Transverse colon (tissue), 4 donors: ENCODE results near the gene DEDD2. TPM values are rescaled to one million over a fixed set of nuclear protein-coding genes. Genes with fewer than 3 reads are reported as not detected.

Source experiments
- DNase-seq: peaks from one replicate; pipeline ENCODE4 v3.0.0-alpha.2; 2019
- H3K27ac ChIP-seq, 4 donors: fragments of 200-600 bp; sonication (generic); 2 replicates each; pipeline ENCODE4 v1.5.1; 2016 to 2018; ENCODE audit warnings: inconsistent platforms in 4 of 4
- H3K27me3 ChIP-seq: fragments of 200-600 bp; sonication (generic); 2 replicates; pipeline ENCODE4 v1.5.1; 2017; ENCODE audit warnings: inconsistent platforms
- H3K36me3 ChIP-seq, 4 donors: fragments of 200-600 bp; sonication (generic); 2 replicates each; pipeline ENCODE4 v1.5.1; 2017 to 2019; ENCODE audit warnings: inconsistent platforms in 4 of 4
- H3K4me1 ChIP-seq, 4 donors: fragments of 200-600 bp; sonication (generic); 2 replicates each; pipeline ENCODE4 v1.5.1; 2017 to 2020; ENCODE audit warnings: inconsistent platforms in 4 of 4
- H3K4me3 ChIP-seq, 4 donors: fragments of 200-600 bp; sonication (generic); 1 replicate in 1 of 4; 2 replicates in 3 of 4; pipeline versions ENCODE4 v1.5.1 to v1.6.1; 2017 to 2019; ENCODE audit warnings: inconsistent platforms in 4 of 4
- H3K9me3 ChIP-seq, 2 donors: fragments of 200-600 bp; sonication (generic); 2 replicates each; pipeline ENCODE4 v1.5.1; 2017 to 2019; ENCODE audit warnings: inconsistent platforms in 2 of 2
- EP300 ChIP-seq: sonication (generic); formaldehyde crosslinking; IDR thresholded peaks from one replicate; pipeline ENCODE4 v1.6.1; 2017; ENCODE audit warnings: antibody characterized with exemption, low read depth
- POLR2A ChIP-seq: fragments of 450-650 bp; IDR thresholded peaks from one replicate; pipeline ENCODE4 v1.6.1; 2016; ENCODE audit warnings: antibody characterized with exemption, mild to moderate bottlenecking, moderate library complexity
- POLR2AphosphoS5 ChIP-seq, 3 donors: sonication (generic); formaldehyde crosslinking; IDR thresholded peaks; one replicate each; pipeline ENCODE4 v1.6.1; 2016; ENCODE audit warnings: antibody characterized with exemption in 3 of 3
- WGBS, 2 donors: methylation state at CpG; one replicate each; pipeline ENCODE4 v1.1.5; 2018; ENCODE audit warnings: low coverage in 1 of 2; 5-methylcytosine and 5-hydroxymethylcytosine counted together
- in situ Hi-C, 4 donors: fragments of 200-750 bp; cut with MboI; loops; one replicate each; pipeline versions ENCODE4 v1.15.0 to v1.15.1; 2017; ENCODE audit warnings: low sequenced_read_pairs in 3 of 4, low pct_ligation_motif_present in 1 of 4, low pct_unique_long_range_greater_than_20kb in 1 of 4
- intact Hi-C: fragments of 100-400 bp; cut with DNase I; formaldehyde crosslinking; loops from one replicate; pipeline ENCODE4 v1.15.1; 2023; ENCODE audit warnings: low total_unique reads
- total RNA-seq, 4 donors: library from RNA; depleted of rRNA; stranded (reverse); fragments of >200 nt; gene quantifications; one replicate each; pipeline ENCODE4 v1.1.0, GENCODE V29; 2016
- TF ChIP-seq, protein P1 (sequence below), 5 experiments: fragments of 200-600 bp in 3 of 5; fragments of 450-650 bp in 2 of 5; sonication (generic) in 3 of 5; IDR thresholded peaks; 1 replicate in 2 of 5; 2 replicates in 3 of 5; pipeline ENCODE4 v1.5.1; 2016 to 2017; ENCODE audit warnings: antibody characterized with exemption in 5 of 5, inconsistent platforms in 3 of 5, mild to moderate bottlenecking in 2 of 5, moderate library complexity in 1 of 5

DEDD2 gene
- total RNA-seq, 4 donors from 2014 or later: 52.2 to 90.8 (median 63.0) TPM

DNA sequence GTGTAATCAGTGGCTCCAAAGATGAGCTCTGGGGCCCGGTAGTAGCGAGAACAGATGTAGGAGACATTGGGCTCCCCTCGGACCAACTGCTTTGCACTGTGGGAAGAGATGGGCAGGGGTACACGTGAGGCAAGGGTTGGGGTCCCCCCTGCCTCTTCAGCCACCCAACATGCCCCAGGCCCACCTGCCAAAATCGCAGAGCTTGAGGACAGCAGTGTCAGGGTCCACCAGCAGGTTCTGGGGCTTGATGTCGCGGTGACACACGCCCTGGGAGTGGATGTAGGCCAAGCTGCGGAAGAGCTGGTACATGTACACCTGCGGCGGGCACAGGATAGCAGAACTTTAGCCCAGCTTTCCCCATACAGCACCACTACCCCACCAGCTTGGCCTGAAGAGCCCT, 16.9 kb upstream of the DEDD2 start:
- Histone ChIP-seq H3K4me3 (no peak overlapping the region), H3K27me3 (no peaks in the 10 kb centered on the region), H3K9me3 (no peaks in the 10 kb centered on the region), H3K27ac (no peak overlapping the region), H3K36me3 (peaks cover 0 to 32% (median 9%) of the 10 kb centered on the region in 4 donors), H3K4me1 (peaks cover 0 to 6% (median 0%) of the 10 kb centered on the region in 4 donors)
- intact Hi-C loops: no loop called here
- TF ChIP-seq EP300: no peak
- TF ChIP-seq, protein P1, sequence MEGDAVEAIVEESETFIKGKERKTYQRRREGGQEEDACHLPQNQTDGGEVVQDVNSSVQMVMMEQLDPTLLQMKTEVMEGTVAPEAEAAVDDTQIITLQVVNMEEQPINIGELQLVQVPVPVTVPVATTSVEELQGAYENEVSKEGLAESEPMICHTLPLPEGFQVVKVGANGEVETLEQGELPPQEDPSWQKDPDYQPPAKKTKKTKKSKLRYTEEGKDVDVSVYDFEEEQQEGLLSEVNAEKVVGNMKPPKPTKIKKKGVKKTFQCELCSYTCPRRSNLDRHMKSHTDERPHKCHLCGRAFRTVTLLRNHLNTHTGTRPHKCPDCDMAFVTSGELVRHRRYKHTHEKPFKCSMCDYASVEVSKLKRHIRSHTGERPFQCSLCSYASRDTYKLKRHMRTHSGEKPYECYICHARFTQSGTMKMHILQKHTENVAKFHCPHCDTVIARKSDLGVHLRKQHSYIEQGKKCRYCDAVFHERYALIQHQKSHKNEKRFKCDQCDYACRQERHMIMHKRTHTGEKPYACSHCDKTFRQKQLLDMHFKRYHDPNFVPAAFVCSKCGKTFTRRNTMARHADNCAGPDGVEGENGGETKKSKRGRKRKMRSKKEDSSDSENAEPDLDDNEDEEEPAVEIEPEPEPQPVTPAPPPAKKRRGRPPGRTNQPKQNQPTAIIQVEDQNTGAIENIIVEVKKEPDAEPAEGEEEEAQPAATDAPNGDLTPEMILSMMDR (IDR thresholded peaks at IDR 0.05): no peak
- no peak for TF ChIP-seq POLR2AphosphoS5 (IDR thresholded peaks at IDR 0.05)
- no peak for TF ChIP-seq POLR2A
- WGBS, 2 donors: 91 to 100% methylated on average over 2 to 11 of the region's 11 CpGs
- no peak for DNase-seq
- in situ Hi-C loops: no loop called here

DNA sequence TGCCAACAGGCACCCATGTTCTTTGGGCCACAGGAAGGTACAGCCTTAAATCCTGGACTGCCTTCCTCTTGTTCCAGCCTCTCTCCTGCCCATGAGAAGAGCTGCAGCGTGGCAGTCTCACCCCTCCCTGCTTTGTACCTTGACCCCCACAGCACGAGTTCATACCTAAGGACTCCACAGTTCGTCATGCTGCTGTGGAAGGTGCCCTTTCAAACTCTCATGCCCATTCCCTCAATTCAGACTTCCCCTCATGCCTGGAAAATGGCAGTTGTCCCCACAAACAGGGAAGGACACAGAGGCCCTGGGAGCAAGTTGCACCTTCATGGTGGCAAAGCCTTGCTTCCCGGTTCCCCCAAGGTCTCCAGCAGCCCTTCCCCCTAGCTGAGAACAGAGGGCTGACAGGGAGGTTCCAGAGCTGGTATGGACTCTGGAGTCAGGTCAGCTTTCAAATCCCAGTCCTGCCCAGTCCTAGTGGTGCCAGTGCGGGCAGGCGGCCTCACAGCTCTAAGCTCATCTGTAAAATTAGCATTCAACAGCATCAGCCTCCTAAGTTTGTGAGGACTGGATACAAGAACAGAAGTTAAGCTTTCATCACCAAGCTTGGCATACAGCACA, 16.3 kb upstream of the DEDD2 start:
- H3K36me3 ChIP-seq: peaks cover 0 to 32% (median 9%) of the 10 kb centered on the region in 4 donors
- intact Hi-C loops (no loop called here), in situ Hi-C loops (no loop called here)
- H3K9me3 ChIP-seq: no peaks in the 10 kb centered on the region
- no peak overlapping the region for H3K27ac ChIP-seq
- DNase-seq: no peak
- TF ChIP-seq EP300: no peak
- TF ChIP-seq POLR2AphosphoS5 (IDR thresholded peaks at IDR 0.05): no peak
- TF ChIP-seq POLR2A: no peak
- TF ChIP-seq, protein P1 (IDR thresholded peaks at IDR 0.05): no peak
- no peak overlapping the region for H3K4me3 ChIP-seq
- no peaks in the 10 kb centered on the region for H3K27me3 ChIP-seq
- peaks cover 0 to 6% (median 0%) of the 10 kb centered on the region in 4 donors for H3K4me1 ChIP-seq
- WGBS, 2 donors: 74% methylated on average over 6 of the region's 6 CpGs; no CpG with 5 or more reads in 1 of the 2 donors

DNA sequence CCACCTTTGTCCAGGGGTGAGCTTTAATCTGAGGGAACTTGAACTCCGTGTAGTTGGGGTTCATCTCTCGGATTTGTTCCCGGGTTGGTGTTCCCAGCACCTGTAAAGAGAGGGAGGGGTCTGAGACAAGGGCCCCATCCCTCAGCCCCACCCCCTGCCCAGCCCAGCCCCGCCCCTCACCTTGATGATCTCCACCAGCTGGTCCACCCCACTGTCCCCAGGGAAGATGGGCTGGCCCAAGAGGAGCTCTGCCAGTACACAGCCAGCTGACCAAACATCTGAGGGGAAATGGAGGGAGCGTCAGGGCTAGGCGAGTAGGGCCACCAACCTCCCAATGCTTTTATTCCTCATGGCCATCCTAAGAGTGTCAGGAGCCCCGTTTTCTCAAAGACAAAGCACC, 15.6 kb upstream of the DEDD2 start:
- WGBS, 2 donors: 73% methylated on average over 6 of the region's 7 CpGs; no CpG with 5 or more reads in 1 of the 2 donors
- intact Hi-C loops: no loop called here
- no peaks in the 10 kb centered on the region for H3K9me3 ChIP-seq

DNA sequence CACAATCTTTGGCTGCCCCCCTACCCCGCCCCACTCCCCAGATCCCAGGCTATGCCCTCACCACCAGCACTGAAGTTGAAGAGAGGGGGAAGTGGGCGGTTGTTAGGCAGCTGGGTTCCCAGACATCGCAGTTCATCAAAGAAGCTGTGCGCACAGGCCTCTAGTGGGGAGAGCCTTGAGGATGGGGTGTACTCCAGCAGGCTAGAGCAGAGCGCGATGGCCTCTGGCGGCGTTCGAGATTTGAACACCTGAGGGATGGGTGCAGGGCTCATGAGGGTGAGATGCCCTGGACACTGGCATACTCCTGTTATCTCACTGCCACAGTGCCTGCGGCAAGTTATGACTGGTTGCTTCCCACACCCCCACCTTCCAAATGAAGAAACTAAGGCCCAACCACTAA, 15.0 kb upstream of the DEDD2 start:
- H3K27me3 ChIP-seq: no peaks in the 10 kb centered on the region
- H3K4me3 ChIP-seq: no peak overlapping the region
- WGBS, 2 donors: 96% methylated on average over 10 of the region's 10 CpGs; no CpG with 5 or more reads in 1 of the 2 donors
- H3K36me3 ChIP-seq: peaks cover 0 to 32% (median 9%) of the 10 kb centered on the region in 4 donors
- in situ Hi-C loops (no loop called here), intact Hi-C loops (no loop called here)
- TF ChIP-seq POLR2A (no peak), POLR2AphosphoS5 (IDR thresholded peaks at IDR 0.05) (no peak), EP300 (no peak)
- TF ChIP-seq, protein P1 (IDR thresholded peaks at IDR 0.05): no peak
- no peak overlapping the region for H3K27ac ChIP-seq
- H3K9me3 ChIP-seq: no peaks in the 10 kb centered on the region
- peaks cover 0 to 6% (median 0%) of the 10 kb centered on the region in 4 donors for H3K4me1 ChIP-seq
- DNase-seq: no peak

More for the DNA sequence above, 15.6 kb upstream of the DEDD2 start:
- no peak overlapping the region for H3K27ac ChIP-seq
- H3K4me1 ChIP-seq: peaks cover 0 to 6% (median 0%) of the 10 kb centered on the region in 4 donors
- no peak overlapping the region for H3K4me3 ChIP-seq
- no peaks in the 10 kb centered on the region for H3K27me3 ChIP-seq
- TF ChIP-seq, protein P1 (IDR thresholded peaks at IDR 0.05): no peak
- no peak for TF ChIP-seq POLR2AphosphoS5 (IDR thresholded peaks at IDR 0.05)
- TF ChIP-seq EP300: no peak
- no peak for TF ChIP-seq POLR2A
- H3K36me3 ChIP-seq: peaks cover 0 to 32% (median 9%) of the 10 kb centered on the region in 4 donors
- in situ Hi-C loops: no loop called here
- no peak for DNase-seq
